GM12874 (cell line): ENCODE measurements around the gene DDO.

Source experiments
- CTCF ChIP-seq: IDR thresholded peaks from 2 replicates; pipeline ENCODE4 v1.5.1; 2011; ENCODE audit warnings: low read depth, mild to moderate bottlenecking, control low read depth, low read length, moderate library complexity; ENCODE audit not compliant: insufficient read depth

Gene DDO

DNA sequence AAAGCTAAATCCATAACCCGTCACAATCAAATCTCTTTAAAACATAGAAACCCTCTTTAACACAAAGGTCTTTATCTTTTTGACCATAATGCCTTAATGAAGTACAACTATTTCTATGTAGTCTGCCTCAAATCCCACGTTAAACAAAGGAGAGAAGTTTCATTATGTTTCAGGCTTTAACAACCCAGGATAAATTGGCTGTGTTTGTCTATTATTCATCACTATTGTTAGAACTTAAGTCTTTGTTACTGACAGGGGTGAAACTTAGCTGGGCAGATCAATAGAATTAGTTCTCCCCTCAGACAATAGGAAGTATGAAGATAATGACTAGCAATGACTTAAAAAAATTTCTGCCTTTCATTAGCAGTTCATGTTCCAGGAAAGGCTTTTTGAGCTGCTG is 47.1 kb downstream of the DDO start:
- TF ChIP-seq CTCF: no peak

GRCh38 chr6:110367825-110368224 is 47.5 kb downstream of the DDO start:
- TF ChIP-seq CTCF: no peak

- no peak for TF ChIP-seq CTCF
These were observed 48.4 kb downstream of the DDO start for GRCh38 chr6:110366975-110367374.

GRCh38 chr6:110366256-110366655 is 49.1 kb downstream of the DDO start:
- TF ChIP-seq CTCF: no peak

GRCh38 chr6:110364364-110365105 is 50.8 kb downstream of the DDO start:
- no peak for TF ChIP-seq CTCF

DNA sequence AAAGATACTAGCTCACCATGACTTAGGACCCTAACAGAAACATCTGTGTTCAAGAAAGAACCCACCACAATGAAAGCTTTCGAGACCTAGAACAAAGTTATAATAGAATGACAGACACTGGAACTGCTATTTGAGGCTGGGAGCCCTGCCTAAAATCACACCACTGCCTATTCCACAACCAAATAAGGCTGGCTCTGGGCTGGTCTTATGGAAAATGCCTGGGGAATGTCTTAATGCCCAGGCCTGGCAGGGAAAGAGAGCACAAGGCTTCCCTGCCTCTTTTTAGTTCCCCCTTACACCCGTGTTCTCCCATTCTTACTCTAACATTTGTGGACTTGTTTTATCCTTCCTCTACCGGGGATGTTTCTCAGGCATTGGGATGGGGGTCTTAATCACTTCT is 51.6 kb downstream of the DDO start:
- TF ChIP-seq CTCF: no peak

DNA sequence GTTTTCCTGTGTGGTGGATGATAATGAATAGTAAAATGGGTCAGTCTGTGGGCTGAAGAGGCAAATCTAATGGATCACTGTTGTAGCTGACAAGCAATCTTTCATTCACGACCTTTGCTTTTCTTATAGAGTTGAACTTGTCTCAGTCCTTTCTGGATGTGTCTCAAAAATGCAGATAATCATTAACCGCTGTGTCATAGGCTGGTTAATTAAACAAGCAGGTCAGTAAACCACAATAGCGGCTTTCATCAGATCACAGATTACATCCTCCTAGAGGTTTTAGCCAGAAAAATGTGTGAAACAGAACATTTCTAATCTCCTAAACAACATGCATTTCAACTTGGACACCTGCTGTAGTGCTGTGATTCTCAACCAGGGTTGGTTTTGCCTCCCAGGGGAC is 54.7 kb downstream of the DDO start:
- TF ChIP-seq CTCF: no peak

GRCh38 chr6:110359556-110359955 is 55.8 kb downstream of the DDO start:
- TF ChIP-seq CTCF: no peak
